GM23338 (cell line): Measurements from ENCODE around the gene LRSAM1. TPM values are rescaled to one million over a fixed set of nuclear protein-coding genes. Genes with fewer than 3 reads are reported as not detected.

Experiments used
- ATAC-seq: fragments of 200-7000 bp; cut with Tn5 transposase; 3 replicates; pipeline ENCODE4 v1.9.1; 2020
- DNase-seq: peaks from one replicate; pipeline ENCODE4 v3.0.0-alpha.2; 2015; ENCODE audit warnings: low spot score
- H2AFZ ChIP-seq: fragments of 200-600 bp; sonication (generic); 2 replicates; pipeline ENCODE4 v1.8.0; 2016; ENCODE audit warnings: antibody characterized with exemption, mild to moderate bottlenecking, moderate library complexity
- H3F3A ChIP-seq: fragments of 200-600 bp; sonication (generic); replicated peaks from 2 replicates; pipeline ENCODE4 v1.8.0; 2017; ENCODE audit warnings: antibody characterized with exemption, mixed run types, low read depth
- H3K27ac ChIP-seq: fragments of 200-600 bp; sonication (generic); 2 replicates; pipeline ENCODE4 v1.6.1; 2016; ENCODE audit warnings: low read depth
- H3K27me3 ChIP-seq: fragments of 200-600 bp; sonication (generic); 2 replicates; pipeline ENCODE4 v1.8.0; 2016; ENCODE audit warnings: mild to moderate bottlenecking, mixed run types, moderate library complexity; ENCODE audit not compliant: insufficient read depth
- H3K36me3 ChIP-seq: fragments of 200-600 bp; sonication (generic); 2 replicates; pipeline ENCODE4 v1.8.0; 2016; ENCODE audit warnings: mild to moderate bottlenecking; ENCODE audit not compliant: insufficient read depth
- H3K4me1 ChIP-seq: fragments of 200-600 bp; sonication (generic); 2 replicates; pipeline ENCODE4 v1.8.0; 2016; ENCODE audit warnings: mild to moderate bottlenecking, moderate library complexity; ENCODE audit not compliant: insufficient read depth
- H3K4me2 ChIP-seq: fragments of 200-600 bp; sonication (generic); 2 replicates; pipeline ENCODE4 v1.7.1; 2017; ENCODE audit warnings: mixed run types
- H3K4me3 ChIP-seq: fragments of 200-600 bp; sonication (generic); 2 replicates; pipeline ENCODE4 v1.6.1; 2016; ENCODE audit warnings: mixed run types
- H3K79me2 ChIP-seq: fragments of 200-600 bp; sonication (generic); replicated peaks from 2 replicates; pipeline ENCODE4 v1.8.0; 2017; ENCODE audit warnings: mild to moderate bottlenecking; ENCODE audit not compliant: insufficient read depth
- H3K9me2 ChIP-seq: fragments of 200-600 bp; sonication (generic); 2 replicates; pipeline ENCODE4 v1.8.0; 2017; ENCODE audit not compliant: insufficient read depth
- H4K20me1 ChIP-seq: fragments of 200-600 bp; sonication (generic); replicated peaks from 2 replicates; pipeline ENCODE4 v1.8.0; 2017; ENCODE audit warnings: mild to moderate bottlenecking; ENCODE audit not compliant: insufficient read depth
- H3K27ac Mint-ChIP-seq: 2 replicates; pipeline ENCODE4 v1.8.0; 2020; ENCODE audit warnings: inconsistent platforms, mild to moderate bottlenecking, moderate library complexity, mixed read lengths
- H3K27me3 Mint-ChIP-seq: 3 replicates; pipeline ENCODE4 v1.8.0; 2022; ENCODE audit warnings: low read depth, mild to moderate bottlenecking, moderate library complexity, mixed read lengths, inconsistent platforms; ENCODE audit not compliant: insufficient read depth, poor library complexity
- H3K36me3 Mint-ChIP-seq: 3 replicates; pipeline ENCODE4 v1.8.0; 2021; ENCODE audit warnings: low read depth, mild to moderate bottlenecking, inconsistent platforms, moderate library complexity, mixed read lengths
- H3K4me1 Mint-ChIP-seq: 3 replicates; pipeline ENCODE4 v1.8.0; 2020; ENCODE audit warnings: mild to moderate bottlenecking, inconsistent platforms, mixed read lengths
- H3K4me3 Mint-ChIP-seq: 3 replicates; pipeline ENCODE4 v1.8.0; 2021; ENCODE audit warnings: moderate library complexity, mild to moderate bottlenecking, inconsistent platforms, mixed read lengths
- H3K9me3 Mint-ChIP-seq: 3 replicates; pipeline ENCODE4 v1.8.0; 2020; ENCODE audit warnings: moderate library complexity, mild to moderate bottlenecking, inconsistent platforms, mixed read lengths
- CREB1 ChIP-seq: fragments of 250-450 bp; sonication (Bioruptor Pico); IDR thresholded peaks from 2 replicates; pipeline ENCODE4 v1.5.0; 2020; ENCODE audit warnings: low read depth, mild to moderate bottlenecking, moderate library complexity
- CTCF ChIP-seq, 2 experiments: fragments of 200-600 bp in 1 of 2; sonication (generic) in 1 of 2; conservative IDR thresholded peaks; 2 replicates each; pipeline versions ENCODE4 v1.5.1 to v1.6.1; 2016 to 2017; ENCODE audit warnings: antibody characterized with exemption in 2 of 2, low read depth in 2 of 2, mild to moderate bottlenecking in 2 of 2, moderate library complexity in 1 of 2
- ETS1 ChIP-seq: IDR thresholded peaks from 2 replicates; pipeline ENCODE4 v1.6.1; 2016; ENCODE audit warnings: antibody characterized with exemption
- EZH2 ChIP-seq: fragments of 200-600 bp; sonication (generic); IDR thresholded peaks from one replicate; pipeline ENCODE4 v1.8.0; 2017; ENCODE audit warnings: antibody characterized with exemption, mild to moderate bottlenecking, low read depth; ENCODE audit not compliant: unreplicated experiment
- EZH2phosphoT487 ChIP-seq: fragments of 200-600 bp; sonication (generic); IDR thresholded peaks from one replicate; pipeline ENCODE4 v1.8.1; 2018; ENCODE audit warnings: antibody characterized with exemption; ENCODE audit not compliant: unreplicated experiment
- NANOG ChIP-seq: IDR thresholded peaks from 2 replicates; pipeline ENCODE4 v1.6.1; 2016; ENCODE audit warnings: antibody characterized with exemption, borderline replicate concordance
- POLR2AphosphoS5 ChIP-seq: IDR thresholded peaks from 2 replicates; pipeline ENCODE4 v1.6.1; 2016; ENCODE audit warnings: antibody characterized with exemption, low read depth
- REST ChIP-seq: IDR thresholded peaks from one replicate; pipeline ENCODE4 v1.6.1; 2018; ENCODE audit warnings: antibody characterized with exemption; ENCODE audit not compliant: unreplicated experiment
- ZNF114 ChIP-seq: fragments of 250-450 bp; sonication (Bioruptor Pico); IDR thresholded peaks from 2 replicates; pipeline ENCODE4 v1.5.0; 2020; ENCODE audit warnings: mild to moderate bottlenecking, moderate library complexity
- polyA plus RNA-seq: library from polyadenylated mRNA; unstranded; fragments of >200 nt; fragmentation: Nextera tagmentation; extraction: Ambion mirVana; gene quantifications from 2 replicates; pipeline ENCODE4 v1.2.1, GENCODE V29; 2016
- total RNA-seq: library from RNA; depleted of rRNA; stranded (reverse); fragments of >200 nt; shearing (Covaris generic); gene quantifications from 2 replicates; pipeline ENCODE4 v1.2.3, GENCODE V29; 2014

LRSAM1 gene
- total and polyA plus RNA-seq, 2 experiments from 2014 or later: 12.8 to 21.9 TPM

GRCh38 chr9:127518091-127518856, 67.0 kb downstream of the LRSAM1 start (continued):
- TF ChIP-seq REST: no peak

- H3K36me3 ChIP-seq: peaks cover 23% of the 10 kb centered on the region
- no peak overlapping the region for H3K27ac Mint-ChIP-seq
- no peaks in the 10 kb centered on the region for H3K27me3 ChIP-seq
- H3K79me2 ChIP-seq: no peaks in the 10 kb centered on the region
- H3K4me1 ChIP-seq: peaks cover 6% of the 10 kb centered on the region
- no peaks in the 10 kb centered on the region for H3F3A ChIP-seq
- DNase-seq (no peak), ATAC-seq (no peak; the same call in 1 of the 3 replicates)
- no peak overlapping the region for H3K4me3 Mint-ChIP-seq
- no peak overlapping the region for H2AFZ ChIP-seq
- no peak overlapping the region for H3K27ac ChIP-seq
- no peaks in the 10 kb centered on the region for H3K9me2 ChIP-seq
- H3K4me2 ChIP-seq: no peak overlapping the region
- H3K4me3 ChIP-seq: no peak overlapping the region
- no peaks in the 10 kb centered on the region for H4K20me1 ChIP-seq
- peaks cover 8% of the 10 kb centered on the region for H3K27me3 Mint-ChIP-seq
- H3K36me3 Mint-ChIP-seq: peaks cover 63% of the 10 kb centered on the region
- H3K9me3 Mint-ChIP-seq: peaks cover 26% of the 10 kb centered on the region
- peaks cover 15% of the 10 kb centered on the region for H3K4me1 Mint-ChIP-seq
- no peak for TF ChIP-seq EZH2phosphoT487
- no peak for TF ChIP-seq EZH2
- no peak for TF ChIP-seq NANOG
- TF ChIP-seq POLR2AphosphoS5: no peak
- no peak for TF ChIP-seq ZNF114
- TF ChIP-seq ETS1: no peak
- TF ChIP-seq CTCF (conservative IDR thresholded peaks at IDR 0.05; ENCODE audit: low read depth in 2 of 2): no peak
- no peak for TF ChIP-seq REST
- no peak for TF ChIP-seq CREB1
Measured at GRCh38 chr9:127519301-127520166, 68.2 kb downstream of the LRSAM1 start.
